Measurements from ENCODE around the gene SIK2.

GRCh38 chr11:111634981-111635705 is 32.9 kb downstream of the SIK2 start:
- TF ChIP-seq HDAC6 (IDR thresholded peaks at IDR 0.05; ENCODE audit: low read depth, low read length) (no peak), EGR1 (conservative IDR thresholded peaks at IDR 0.05) (no peak), FOXJ3 (CRISPR knock-in tag; IDR thresholded peaks at IDR 0.05) (no peak), NFE2L1 (tag; IDR thresholded peaks at IDR 0.05; ENCODE audit: borderline replicate concordance, low read depth) (no peak), KDM4B (IDR thresholded peaks at IDR 0.05; ENCODE audit: borderline replicate concordance in 2 of 2, low read depth in 1 of 2) (no peak)
- TF ChIP-seq, protein P1, sequence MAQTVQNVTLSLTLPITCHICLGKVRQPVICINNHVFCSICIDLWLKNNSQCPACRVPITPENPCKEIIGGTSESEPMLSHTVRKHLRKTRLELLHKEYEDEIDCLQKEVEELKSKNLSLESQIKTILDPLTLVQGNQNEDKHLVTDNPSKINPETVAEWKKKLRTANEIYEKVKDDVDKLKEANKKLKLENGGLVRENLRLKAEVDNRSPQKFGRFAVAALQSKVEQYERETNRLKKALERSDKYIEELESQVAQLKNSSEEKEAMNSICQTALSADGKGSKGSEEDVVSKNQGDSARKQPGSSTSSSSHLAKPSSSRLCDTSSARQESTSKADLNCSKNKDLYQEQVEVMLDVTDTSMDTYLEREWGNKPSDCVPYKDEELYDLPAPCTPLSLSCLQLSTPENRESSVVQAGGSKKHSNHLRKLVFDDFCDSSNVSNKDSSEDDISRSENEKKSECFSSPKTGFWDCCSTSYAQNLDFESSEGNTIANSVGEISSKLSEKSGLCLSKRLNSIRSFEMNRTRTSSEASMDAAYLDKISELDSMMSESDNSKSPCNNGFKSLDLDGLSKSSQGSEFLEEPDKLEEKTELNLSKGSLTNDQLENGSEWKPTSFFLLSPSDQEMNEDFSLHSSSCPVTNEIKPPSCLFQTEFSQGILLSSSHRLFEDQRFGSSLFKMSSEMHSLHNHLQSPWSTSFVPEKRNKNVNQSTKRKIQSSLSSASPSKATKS (CRISPR knock-in tag; IDR thresholded peaks at IDR 0.05), result no peak
